HepG2 (cell line): ENCODE data around the gene URB1. TPM values are rescaled to one million over a fixed set of nuclear protein-coding genes. Genes with fewer than 3 reads are reported as not detected.
A peak's percentile ranks its signal among the peaks of the same experiment; 100 is the strongest.

ENCODE experiments used
- ATF1 ChIP-seq: IDR thresholded peaks from 2 replicates; pipeline ENCODE4 v1.6.1; 2016; ENCODE audit warnings: mild to moderate bottlenecking, control low read depth
- ATF7-NPFF ChIP-seq: sonication (generic); formaldehyde crosslinking; IDR thresholded peaks from 2 replicates; pipeline ENCODE4 v1.8.1; 2023; ENCODE audit warnings: mild to moderate bottlenecking, low read depth, missing genetic modification reagents, moderate library complexity
- DNMT1 ChIP-seq: sonication (generic); formaldehyde crosslinking; IDR thresholded peaks from 2 replicates; pipeline ENCODE4 v1.5.1; 2020; ENCODE audit warnings: mild to moderate bottlenecking, missing genetic modification reagents
- DPF2 ChIP-seq: sonication (generic); formaldehyde crosslinking; IDR thresholded peaks from 2 replicates; pipeline ENCODE4 v1.4.0; 2020; ENCODE audit warnings: mild to moderate bottlenecking, low read depth, missing genetic modification reagents, borderline replicate concordance
- FOSL1 ChIP-seq: sonication (generic); formaldehyde crosslinking; IDR thresholded peaks from 2 replicates; pipeline ENCODE4 v1.9.0; 2021; ENCODE audit warnings: missing genetic modification reagents, borderline replicate concordance
- GABPB1 ChIP-seq: IDR thresholded peaks from 2 replicates; pipeline ENCODE4 v1.6.1; 2016; ENCODE audit warnings: mild to moderate bottlenecking, missing genetic modification reagents, moderate library complexity, missing compliant biosample characterization
- HMG20B ChIP-seq: conservative IDR thresholded peaks from 2 replicates; pipeline ENCODE4 v1.6.1; 2016; ENCODE audit warnings: missing genetic modification reagents, missing compliant biosample characterization
- ISX ChIP-seq: sonication (generic); formaldehyde crosslinking; conservative IDR thresholded peaks from 2 replicates; pipeline ENCODE4 v1.5.0; 2020; ENCODE audit warnings: missing genetic modification reagents
- KLF11 ChIP-seq: IDR thresholded peaks from 2 replicates; pipeline ENCODE4 v1.6.1; 2016; ENCODE audit warnings: missing compliant biosample characterization
- RARA ChIP-seq: IDR thresholded peaks from 2 replicates; pipeline ENCODE4 v1.6.1; 2016; ENCODE audit warnings: missing genetic modification reagents, missing compliant biosample characterization
- RFXANK ChIP-seq: IDR thresholded peaks from 2 replicates; pipeline ENCODE4 v1.6.1; 2016
- SP5 ChIP-seq: IDR thresholded peaks from 2 replicates; pipeline ENCODE4 v1.6.1; 2016; ENCODE audit warnings: low read depth, borderline replicate concordance
- SRSF1 ChIP-seq: fragments of 200-400 bp; formaldehyde crosslinking; optimal IDR thresholded peaks from 2 replicates; pipeline ENCODE3; 2017; ENCODE audit warnings: mild to moderate bottlenecking, low read depth, low read length, moderate library complexity
- THYN1 ChIP-seq: sonication (generic); formaldehyde crosslinking; IDR thresholded peaks from 2 replicates; pipeline ENCODE4 v1.8.1; 2023; ENCODE audit warnings: low read depth, mild to moderate bottlenecking, moderate library complexity, missing genetic modification reagents, borderline replicate concordance
- ZC3H4 ChIP-seq: sonication (generic); formaldehyde crosslinking; IDR thresholded peaks from 2 replicates; pipeline ENCODE4 v1.4.0; 2020; ENCODE audit warnings: missing genetic modification reagents, borderline replicate concordance
- ZNF260 ChIP-seq: sonication (generic); formaldehyde crosslinking; IDR thresholded peaks from 2 replicates; pipeline ENCODE4 v1.4.0; 2020; ENCODE audit warnings: missing genetic modification reagents, low read depth, mild to moderate bottlenecking, borderline replicate concordance
- ZNF317 ChIP-seq: sonication (generic); formaldehyde crosslinking; IDR thresholded peaks from 2 replicates; pipeline ENCODE4 v1.5.0; 2020; ENCODE audit warnings: mild to moderate bottlenecking, missing genetic modification reagents
- ZNF383 ChIP-seq: sonication (generic); formaldehyde crosslinking; IDR thresholded peaks from 2 replicates; pipeline ENCODE4 v1.4.0; 2020; ENCODE audit warnings: missing genetic modification reagents, mild to moderate bottlenecking, borderline replicate concordance
- ZNF432 ChIP-seq: sonication (generic); formaldehyde crosslinking; IDR thresholded peaks from 2 replicates; pipeline ENCODE4 v1.5.0; 2020; ENCODE audit warnings: missing genetic modification reagents, mild to moderate bottlenecking, borderline replicate concordance
- ZNF501 ChIP-seq: sonication (generic); formaldehyde crosslinking; IDR thresholded peaks from 2 replicates; pipeline ENCODE4 v1.5.1; 2020; ENCODE audit warnings: mild to moderate bottlenecking, moderate library complexity, missing genetic modification reagents
- ZNF547 ChIP-seq: sonication (generic); formaldehyde crosslinking; IDR thresholded peaks from 2 replicates; pipeline ENCODE4 v1.5.1; 2020; ENCODE audit warnings: mild to moderate bottlenecking, missing genetic modification reagents
- ZNF577 ChIP-seq: sonication (generic); formaldehyde crosslinking; IDR thresholded peaks from 2 replicates; pipeline ENCODE4 v1.4.0; 2020; ENCODE audit warnings: mild to moderate bottlenecking, low read depth, missing genetic modification reagents, borderline replicate concordance
- ZNF589 ChIP-seq: sonication (generic); formaldehyde crosslinking; conservative IDR thresholded peaks from 2 replicates; pipeline ENCODE4 v1.8.0; 2022; ENCODE audit warnings: mild to moderate bottlenecking, moderate library complexity, missing genetic modification reagents
- polyA plus RNA-seq, 8 experiments: library from polyadenylated mRNA; depleted of rRNA in 3 of 8; stranded (reverse) in 7 of 8; unstranded in 1 of 8; fragments of >200 nt; fragmentation: Illumina TruSeq in 4 of 8; extraction: Trizol in 4 of 8; gene quantifications; 2 replicates each; pipeline versions ENCODE4 v1.2.1 to v1.2.3, GENCODE V29; 2011 to 2016; ENCODE audit warnings: low read depth in 4 of 8, missing spikeins in 1 of 8, mixed read lengths in 1 of 8; ENCODE audit not compliant: insufficient read depth in 1 of 8
- total RNA-seq, 5 experiments: library from RNA; depleted of rRNA; stranded (reverse); fragments of >200 nt; fragmentation: Illumina TruSeq; extraction: Trizol; gene quantifications; 2 replicates each; pipeline ENCODE4 v1.2.3, GENCODE V29; 2016; ENCODE audit warnings: low read depth in 1 of 5
- TF ChIP-seq, protein P1 (sequence below): sonication (generic); formaldehyde crosslinking; IDR thresholded peaks from 2 replicates; pipeline ENCODE4 v1.5.1; 2020; ENCODE audit warnings: missing genetic modification reagents, mild to moderate bottlenecking, borderline replicate concordance
- TF ChIP-seq, protein P2 (sequence below): sonication (generic); formaldehyde crosslinking; IDR thresholded peaks from 2 replicates; pipeline ENCODE4 v1.9.0; 2021; ENCODE audit warnings: missing genetic modification reagents, borderline replicate concordance
- TF ChIP-seq, protein P3 (sequence below): sonication (generic); formaldehyde crosslinking; IDR thresholded peaks from 2 replicates; pipeline ENCODE4 v1.4.0; 2020; ENCODE audit warnings: mild to moderate bottlenecking, low read depth, missing genetic modification reagents

URB1 gene
- total and polyA plus RNA-seq, 2 of the 13 experiments (the other 11 are each of a cell fraction or from before 2014, with no cell fraction given), result 4.5 to 16.7 TPM

DNA sequence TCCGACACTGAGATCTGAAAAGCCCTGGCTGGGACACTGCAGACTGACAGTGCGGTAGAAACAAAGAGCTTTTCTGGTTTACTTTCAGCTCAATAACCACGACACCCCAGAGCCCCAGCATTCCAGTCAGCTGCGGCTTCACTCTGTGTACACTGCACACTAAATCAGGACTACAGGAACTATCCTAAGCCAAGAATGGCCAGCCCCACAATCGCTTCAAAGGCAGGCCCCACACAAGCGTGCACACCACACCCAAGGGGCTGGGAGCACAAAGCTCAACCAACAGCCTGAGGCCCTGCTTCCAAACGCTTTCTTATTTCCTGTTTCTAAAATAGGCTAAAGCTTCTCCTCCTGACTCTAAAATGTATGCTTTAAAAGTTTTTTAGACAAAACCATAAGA is 28.4 kb downstream of the URB1 start (continued):
- TF ChIP-seq, protein P1, sequence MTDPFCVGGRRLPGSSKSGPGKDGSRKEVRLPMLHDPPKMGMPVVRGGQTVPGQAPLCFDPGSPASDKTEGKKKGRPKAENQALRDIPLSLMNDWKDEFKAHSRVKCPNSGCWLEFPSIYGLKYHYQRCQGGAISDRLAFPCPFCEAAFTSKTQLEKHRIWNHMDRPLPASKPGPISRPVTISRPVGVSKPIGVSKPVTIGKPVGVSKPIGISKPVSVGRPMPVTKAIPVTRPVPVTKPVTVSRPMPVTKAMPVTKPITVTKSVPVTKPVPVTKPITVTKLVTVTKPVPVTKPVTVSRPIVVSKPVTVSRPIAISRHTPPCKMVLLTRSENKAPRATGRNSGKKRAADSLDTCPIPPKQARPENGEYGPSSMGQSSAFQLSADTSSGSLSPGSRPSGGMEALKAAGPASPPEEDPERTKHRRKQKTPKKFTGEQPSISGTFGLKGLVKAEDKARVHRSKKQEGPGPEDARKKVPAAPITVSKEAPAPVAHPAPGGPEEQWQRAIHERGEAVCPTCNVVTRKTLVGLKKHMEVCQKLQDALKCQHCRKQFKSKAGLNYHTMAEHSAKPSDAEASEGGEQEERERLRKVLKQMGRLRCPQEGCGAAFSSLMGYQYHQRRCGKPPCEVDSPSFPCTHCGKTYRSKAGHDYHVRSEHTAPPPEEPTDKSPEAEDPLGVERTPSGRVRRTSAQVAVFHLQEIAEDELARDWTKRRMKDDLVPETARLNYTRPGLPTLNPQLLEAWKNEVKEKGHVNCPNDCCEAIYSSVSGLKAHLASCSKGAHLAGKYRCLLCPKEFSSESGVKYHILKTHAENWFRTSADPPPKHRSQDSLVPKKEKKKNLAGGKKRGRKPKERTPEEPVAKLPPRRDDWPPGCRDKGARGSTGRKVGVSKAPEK, result no peak
- TF ChIP-seq RFXANK, result no peak
- no peak for TF ChIP-seq ATF7-NPFF (CRISPR knock-in tag)
- TF ChIP-seq ISX (CRISPR knock-in tag), result no peak
- TF ChIP-seq ZNF317 (CRISPR knock-in tag), result no peak
- peak; percentile 51; the same call in 1 of the 2 replicates for TF ChIP-seq SP5 (CRISPR knock-in tag)
- no peak for TF ChIP-seq ZNF577 (CRISPR knock-in tag)
- TF ChIP-seq ZC3H4, result no peak
- TF ChIP-seq DPF2 (CRISPR knock-in tag), result 0 out of 2 replicates have a peak, but pooled peaks have one; percentile 20
- TF ChIP-seq ATF1 (CRISPR knock-in tag), result no peak
- 0 out of 2 replicates have a peak, but pooled peaks have one; percentile 28 for TF ChIP-seq RARA (CRISPR knock-in tag)
- TF ChIP-seq, protein P2, sequence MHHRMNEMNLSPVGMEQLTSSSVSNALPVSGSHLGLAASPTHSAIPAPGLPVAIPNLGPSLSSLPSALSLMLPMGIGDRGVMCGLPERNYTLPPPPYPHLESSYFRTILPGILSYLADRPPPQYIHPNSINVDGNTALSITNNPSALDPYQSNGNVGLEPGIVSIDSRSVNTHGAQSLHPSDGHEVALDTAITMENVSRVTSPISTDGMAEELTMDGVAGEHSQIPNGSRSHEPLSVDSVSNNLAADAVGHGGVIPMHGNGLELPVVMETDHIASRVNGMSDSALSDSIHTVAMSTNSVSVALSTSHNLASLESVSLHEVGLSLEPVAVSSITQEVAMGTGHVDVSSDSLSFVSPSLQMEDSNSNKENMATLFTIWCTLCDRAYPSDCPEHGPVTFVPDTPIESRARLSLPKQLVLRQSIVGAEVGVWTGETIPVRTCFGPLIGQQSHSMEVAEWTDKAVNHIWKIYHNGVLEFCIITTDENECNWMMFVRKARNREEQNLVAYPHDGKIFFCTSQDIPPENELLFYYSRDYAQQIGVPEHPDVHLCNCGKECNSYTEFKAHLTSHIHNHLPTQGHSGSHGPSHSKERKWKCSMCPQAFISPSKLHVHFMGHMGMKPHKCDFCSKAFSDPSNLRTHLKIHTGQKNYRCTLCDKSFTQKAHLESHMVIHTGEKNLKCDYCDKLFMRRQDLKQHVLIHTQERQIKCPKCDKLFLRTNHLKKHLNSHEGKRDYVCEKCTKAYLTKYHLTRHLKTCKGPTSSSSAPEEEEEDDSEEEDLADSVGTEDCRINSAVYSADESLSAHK, result no peak
- TF ChIP-seq ZNF501, result peak; percentile 52; the same call in 1 of the 2 replicates
- no peak for TF ChIP-seq DNMT1
- no peak for TF ChIP-seq SRSF1
- no peak for TF ChIP-seq ZNF383 (CRISPR knock-in tag)
- TF ChIP-seq ZNF260 (CRISPR knock-in tag), result no peak
- no peak for TF ChIP-seq ZNF432 (CRISPR knock-in tag)
- no peak for TF ChIP-seq KLF11 (CRISPR knock-in tag)
- TF ChIP-seq THYN1 (CRISPR knock-in tag), result 0 out of 2 replicates have a peak, but pooled peaks have one; percentile 59
- TF ChIP-seq, protein P3, sequence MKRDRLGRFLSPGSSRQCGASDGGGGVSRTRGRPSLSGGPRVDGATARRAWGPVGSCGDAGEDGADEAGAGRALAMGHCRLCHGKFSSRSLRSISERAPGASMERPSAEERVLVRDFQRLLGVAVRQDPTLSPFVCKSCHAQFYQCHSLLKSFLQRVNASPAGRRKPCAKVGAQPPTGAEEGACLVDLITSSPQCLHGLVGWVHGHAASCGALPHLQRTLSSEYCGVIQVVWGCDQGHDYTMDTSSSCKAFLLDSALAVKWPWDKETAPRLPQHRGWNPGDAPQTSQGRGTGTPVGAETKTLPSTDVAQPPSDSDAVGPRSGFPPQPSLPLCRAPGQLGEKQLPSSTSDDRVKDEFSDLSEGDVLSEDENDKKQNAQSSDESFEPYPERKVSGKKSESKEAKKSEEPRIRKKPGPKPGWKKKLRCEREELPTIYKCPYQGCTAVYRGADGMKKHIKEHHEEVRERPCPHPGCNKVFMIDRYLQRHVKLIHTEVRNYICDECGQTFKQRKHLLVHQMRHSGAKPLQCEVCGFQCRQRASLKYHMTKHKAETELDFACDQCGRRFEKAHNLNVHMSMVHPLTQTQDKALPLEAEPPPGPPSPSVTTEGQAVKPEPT, result no peak
- no peak for TF ChIP-seq GABPB1
- no peak for TF ChIP-seq ZNF547 (CRISPR knock-in tag)
- no peak for TF ChIP-seq FOSL1 (CRISPR knock-in tag)
- TF ChIP-seq ZNF589 (CRISPR knock-in tag), result no peak
- peak; percentile 74 for TF ChIP-seq HMG20B
